Glutamatergic neuron (in vitro differentiated cells): ENCODE results near the gene MUC6. TPM values are rescaled to one million over a fixed set of nuclear protein-coding genes. Genes with fewer than 3 reads are reported as not detected.

Experiments
- DNase-seq: peaks from one replicate; pipeline ENCODE4 v3.0.0; 2022
- H3K27ac Mint-ChIP-seq: one replicate; pipeline ENCODE4 v1.8.0; 2020; ENCODE audit warnings: mild to moderate bottlenecking, mixed read lengths, inconsistent platforms; ENCODE audit not compliant: unreplicated experiment
- H3K27me3 Mint-ChIP-seq: one replicate; pipeline ENCODE4 v1.8.0; 2020; ENCODE audit warnings: mild to moderate bottlenecking, moderate library complexity, mixed read lengths, inconsistent platforms; ENCODE audit not compliant: unreplicated experiment
- H3K36me3 Mint-ChIP-seq: one replicate; pipeline ENCODE4 v1.8.0; 2020; ENCODE audit warnings: mild to moderate bottlenecking, mixed read lengths, inconsistent platforms; ENCODE audit not compliant: unreplicated experiment
- H3K4me1 Mint-ChIP-seq: one replicate; pipeline ENCODE4 v1.8.0; 2020; ENCODE audit warnings: mild to moderate bottlenecking, low read depth, mixed read lengths, inconsistent platforms; ENCODE audit not compliant: unreplicated experiment
- H3K4me3 Mint-ChIP-seq: one replicate; pipeline ENCODE4 v1.8.0; 2020; ENCODE audit warnings: mild to moderate bottlenecking, mixed read lengths, inconsistent platforms; ENCODE audit not compliant: unreplicated experiment
- H3K9me3 Mint-ChIP-seq: one replicate; pipeline ENCODE4 v1.8.0; 2020; ENCODE audit warnings: mild to moderate bottlenecking, moderate library complexity, mixed read lengths, inconsistent platforms; ENCODE audit not compliant: unreplicated experiment
- CTCF ChIP-seq: fragments of 200-600 bp; sonication (generic); IDR thresholded peaks from one replicate; pipeline ENCODE4 v1.5.0; 2021; ENCODE audit not compliant: partially characterized antibody, unreplicated experiment
- total RNA-seq: library from RNA; stranded (reverse); fragmentation: NEBNext Ultra II Directional; extraction: Animal tissue kit (Norgen Biotek cat#: 25700); gene quantifications from one replicate; pipeline ENCODE4 v1.2.1, GENCODE V29; 2021; ENCODE audit not compliant: unreplicated experiment

MUC6 gene
- total RNA-seq, 1 donor from 2014 or later: not detected

DNA sequence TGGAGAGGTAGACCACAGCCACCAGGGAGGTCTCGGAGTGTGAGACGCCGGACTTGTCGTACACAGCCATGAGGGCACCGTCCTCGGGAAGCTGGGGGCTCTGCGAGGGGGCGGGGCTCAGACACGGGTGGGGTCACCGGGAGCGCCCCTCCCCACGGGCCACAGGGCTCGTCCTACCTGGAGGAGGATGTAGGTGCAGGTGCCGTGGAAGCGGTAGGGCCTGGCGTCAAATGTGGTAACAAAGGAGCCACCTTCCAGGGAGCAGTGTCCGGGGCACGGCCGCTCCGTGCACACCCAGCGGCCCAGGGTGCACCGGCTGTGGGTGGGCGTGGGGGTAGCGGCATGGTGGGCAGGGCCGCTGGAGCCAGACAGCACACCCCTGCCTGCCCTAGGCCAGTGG is 7.5 kb downstream of the MUC6 start:
- DNase-seq: no peak
- Mint-ChIP-seq H3K4me1 (peaks cover 4% of the 10 kb centered on the region), H3K27me3 (peaks cover 14% of the 10 kb centered on the region), H3K27ac (no peak overlapping the region), H3K4me3 (no peak overlapping the region), H3K36me3 (no peaks in the 10 kb centered on the region), H3K9me3 (peaks cover 12% of the 10 kb centered on the region)
- TF ChIP-seq CTCF: no peak

DNA sequence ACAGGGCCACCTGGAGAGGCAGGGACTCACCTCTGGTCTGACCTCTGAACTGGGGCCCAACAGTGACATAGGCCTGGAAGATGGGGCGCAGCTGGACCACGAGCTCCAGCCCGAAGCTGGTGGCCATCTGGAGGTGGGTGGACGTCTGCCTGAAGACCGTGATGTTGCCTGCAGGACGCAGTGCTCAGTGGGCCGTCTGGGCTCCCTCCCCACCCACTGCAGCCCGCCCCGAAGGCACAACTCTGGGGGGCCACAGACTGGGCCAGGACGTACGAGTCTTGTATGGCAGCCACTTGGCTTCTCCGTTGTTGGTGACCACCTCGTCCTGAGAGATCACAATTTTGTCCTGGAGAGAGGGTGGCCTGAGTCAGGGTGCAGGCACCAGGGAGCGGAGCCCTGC is 7.9 kb downstream of the MUC6 start:
- peaks cover 4% of the 10 kb centered on the region for H3K4me1 Mint-ChIP-seq
- H3K36me3 Mint-ChIP-seq: no peaks in the 10 kb centered on the region
- no peak overlapping the region for H3K4me3 Mint-ChIP-seq
- TF ChIP-seq CTCF: no peak
- peaks cover 12% of the 10 kb centered on the region for H3K9me3 Mint-ChIP-seq
- H3K27ac Mint-ChIP-seq: no peak overlapping the region
- peaks cover 14% of the 10 kb centered on the region for H3K27me3 Mint-ChIP-seq
- no peak for DNase-seq

- TF ChIP-seq CTCF: no peak
- H3K4me3 Mint-ChIP-seq: no peak overlapping the region
- H3K27ac Mint-ChIP-seq: no peak overlapping the region
- peaks cover 13% of the 10 kb centered on the region for H3K9me3 Mint-ChIP-seq
- H3K36me3 Mint-ChIP-seq: peaks cover 2% of the 10 kb centered on the region
- no peak for DNase-seq
- H3K27me3 Mint-ChIP-seq: peaks cover 12% of the 10 kb centered on the region
- peaks cover 4% of the 10 kb centered on the region for H3K4me1 Mint-ChIP-seq
These were observed 8.3 kb downstream of the MUC6 start for GRCh38 chr11:1028291-1028540.

GRCh38 chr11:1027483-1028290 is 8.8 kb downstream of the MUC6 start:
- H3K27ac Mint-ChIP-seq: no peak overlapping the region
- peaks cover 6% of the 10 kb centered on the region for H3K4me1 Mint-ChIP-seq
- peaks cover 18% of the 10 kb centered on the region for H3K9me3 Mint-ChIP-seq
- H3K27me3 Mint-ChIP-seq: peaks cover 17% of the 10 kb centered on the region
- no peak for TF ChIP-seq CTCF
- peaks cover 7% of the 10 kb centered on the region for H3K36me3 Mint-ChIP-seq
- no peak for DNase-seq
- no peak overlapping the region for H3K4me3 Mint-ChIP-seq

GRCh38 chr11:1026641-1027482 is 9.7 kb downstream of the MUC6 start:
- Mint-ChIP-seq H3K4me3 (no peak overlapping the region), H3K4me1 (peaks cover 2% of the 10 kb centered on the region), H3K9me3 (peaks cover 17% of the 10 kb centered on the region), H3K36me3 (peaks cover 9% of the 10 kb centered on the region), H3K27ac (no peak overlapping the region), H3K27me3 (peaks cover 12% of the 10 kb centered on the region)
- DNase-seq: no peak
- TF ChIP-seq CTCF: no peak
